Measurements from ENCODE around the gene BMP2K. TPM values are rescaled to one million over a fixed set of nuclear protein-coding genes. Genes with fewer than 3 reads are reported as not detected.

BMP2K gene
- total and polyA plus RNA-seq, 2 of the 8 experiments (the other 6 are each of a cell fraction or from before 2014, with no cell fraction given): 15.6 to 24.1 TPM

DNA sequence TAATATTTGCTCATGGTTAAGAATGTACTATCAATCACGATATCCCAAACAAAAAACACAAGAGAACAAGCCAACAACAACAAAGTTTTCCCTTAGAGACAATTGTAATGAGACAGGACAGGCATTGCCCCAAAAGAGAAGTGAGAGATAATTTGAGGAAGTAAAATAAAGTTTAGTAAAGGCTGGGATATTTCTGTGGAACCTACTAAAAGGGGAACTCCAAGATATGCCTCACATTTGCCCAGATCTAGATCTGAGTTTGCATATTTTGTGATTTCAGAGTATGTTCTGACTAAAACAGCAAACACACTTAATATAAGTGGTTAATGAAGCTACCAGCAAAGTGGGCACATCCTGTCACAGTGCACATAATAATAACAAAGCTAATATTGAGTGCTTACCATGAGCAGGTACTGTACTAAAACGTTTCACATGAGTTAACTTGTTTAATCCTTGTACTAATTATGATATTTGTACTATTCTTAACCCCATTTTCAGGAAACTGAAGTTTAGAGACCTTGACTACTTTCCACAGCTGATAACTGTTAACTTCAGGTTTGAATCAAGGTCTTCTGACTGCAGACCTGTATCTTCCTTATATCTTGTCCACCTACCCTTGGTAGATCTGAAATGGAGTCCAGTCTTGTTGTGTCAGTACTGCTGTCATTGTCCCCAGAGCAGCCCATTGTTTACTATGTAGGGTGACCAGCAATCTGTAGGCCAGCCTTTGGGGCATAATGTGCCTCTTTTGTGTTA, 26.0 kb upstream of the BMP2K start (continued):
- TF ChIP-seq, protein P1, sequence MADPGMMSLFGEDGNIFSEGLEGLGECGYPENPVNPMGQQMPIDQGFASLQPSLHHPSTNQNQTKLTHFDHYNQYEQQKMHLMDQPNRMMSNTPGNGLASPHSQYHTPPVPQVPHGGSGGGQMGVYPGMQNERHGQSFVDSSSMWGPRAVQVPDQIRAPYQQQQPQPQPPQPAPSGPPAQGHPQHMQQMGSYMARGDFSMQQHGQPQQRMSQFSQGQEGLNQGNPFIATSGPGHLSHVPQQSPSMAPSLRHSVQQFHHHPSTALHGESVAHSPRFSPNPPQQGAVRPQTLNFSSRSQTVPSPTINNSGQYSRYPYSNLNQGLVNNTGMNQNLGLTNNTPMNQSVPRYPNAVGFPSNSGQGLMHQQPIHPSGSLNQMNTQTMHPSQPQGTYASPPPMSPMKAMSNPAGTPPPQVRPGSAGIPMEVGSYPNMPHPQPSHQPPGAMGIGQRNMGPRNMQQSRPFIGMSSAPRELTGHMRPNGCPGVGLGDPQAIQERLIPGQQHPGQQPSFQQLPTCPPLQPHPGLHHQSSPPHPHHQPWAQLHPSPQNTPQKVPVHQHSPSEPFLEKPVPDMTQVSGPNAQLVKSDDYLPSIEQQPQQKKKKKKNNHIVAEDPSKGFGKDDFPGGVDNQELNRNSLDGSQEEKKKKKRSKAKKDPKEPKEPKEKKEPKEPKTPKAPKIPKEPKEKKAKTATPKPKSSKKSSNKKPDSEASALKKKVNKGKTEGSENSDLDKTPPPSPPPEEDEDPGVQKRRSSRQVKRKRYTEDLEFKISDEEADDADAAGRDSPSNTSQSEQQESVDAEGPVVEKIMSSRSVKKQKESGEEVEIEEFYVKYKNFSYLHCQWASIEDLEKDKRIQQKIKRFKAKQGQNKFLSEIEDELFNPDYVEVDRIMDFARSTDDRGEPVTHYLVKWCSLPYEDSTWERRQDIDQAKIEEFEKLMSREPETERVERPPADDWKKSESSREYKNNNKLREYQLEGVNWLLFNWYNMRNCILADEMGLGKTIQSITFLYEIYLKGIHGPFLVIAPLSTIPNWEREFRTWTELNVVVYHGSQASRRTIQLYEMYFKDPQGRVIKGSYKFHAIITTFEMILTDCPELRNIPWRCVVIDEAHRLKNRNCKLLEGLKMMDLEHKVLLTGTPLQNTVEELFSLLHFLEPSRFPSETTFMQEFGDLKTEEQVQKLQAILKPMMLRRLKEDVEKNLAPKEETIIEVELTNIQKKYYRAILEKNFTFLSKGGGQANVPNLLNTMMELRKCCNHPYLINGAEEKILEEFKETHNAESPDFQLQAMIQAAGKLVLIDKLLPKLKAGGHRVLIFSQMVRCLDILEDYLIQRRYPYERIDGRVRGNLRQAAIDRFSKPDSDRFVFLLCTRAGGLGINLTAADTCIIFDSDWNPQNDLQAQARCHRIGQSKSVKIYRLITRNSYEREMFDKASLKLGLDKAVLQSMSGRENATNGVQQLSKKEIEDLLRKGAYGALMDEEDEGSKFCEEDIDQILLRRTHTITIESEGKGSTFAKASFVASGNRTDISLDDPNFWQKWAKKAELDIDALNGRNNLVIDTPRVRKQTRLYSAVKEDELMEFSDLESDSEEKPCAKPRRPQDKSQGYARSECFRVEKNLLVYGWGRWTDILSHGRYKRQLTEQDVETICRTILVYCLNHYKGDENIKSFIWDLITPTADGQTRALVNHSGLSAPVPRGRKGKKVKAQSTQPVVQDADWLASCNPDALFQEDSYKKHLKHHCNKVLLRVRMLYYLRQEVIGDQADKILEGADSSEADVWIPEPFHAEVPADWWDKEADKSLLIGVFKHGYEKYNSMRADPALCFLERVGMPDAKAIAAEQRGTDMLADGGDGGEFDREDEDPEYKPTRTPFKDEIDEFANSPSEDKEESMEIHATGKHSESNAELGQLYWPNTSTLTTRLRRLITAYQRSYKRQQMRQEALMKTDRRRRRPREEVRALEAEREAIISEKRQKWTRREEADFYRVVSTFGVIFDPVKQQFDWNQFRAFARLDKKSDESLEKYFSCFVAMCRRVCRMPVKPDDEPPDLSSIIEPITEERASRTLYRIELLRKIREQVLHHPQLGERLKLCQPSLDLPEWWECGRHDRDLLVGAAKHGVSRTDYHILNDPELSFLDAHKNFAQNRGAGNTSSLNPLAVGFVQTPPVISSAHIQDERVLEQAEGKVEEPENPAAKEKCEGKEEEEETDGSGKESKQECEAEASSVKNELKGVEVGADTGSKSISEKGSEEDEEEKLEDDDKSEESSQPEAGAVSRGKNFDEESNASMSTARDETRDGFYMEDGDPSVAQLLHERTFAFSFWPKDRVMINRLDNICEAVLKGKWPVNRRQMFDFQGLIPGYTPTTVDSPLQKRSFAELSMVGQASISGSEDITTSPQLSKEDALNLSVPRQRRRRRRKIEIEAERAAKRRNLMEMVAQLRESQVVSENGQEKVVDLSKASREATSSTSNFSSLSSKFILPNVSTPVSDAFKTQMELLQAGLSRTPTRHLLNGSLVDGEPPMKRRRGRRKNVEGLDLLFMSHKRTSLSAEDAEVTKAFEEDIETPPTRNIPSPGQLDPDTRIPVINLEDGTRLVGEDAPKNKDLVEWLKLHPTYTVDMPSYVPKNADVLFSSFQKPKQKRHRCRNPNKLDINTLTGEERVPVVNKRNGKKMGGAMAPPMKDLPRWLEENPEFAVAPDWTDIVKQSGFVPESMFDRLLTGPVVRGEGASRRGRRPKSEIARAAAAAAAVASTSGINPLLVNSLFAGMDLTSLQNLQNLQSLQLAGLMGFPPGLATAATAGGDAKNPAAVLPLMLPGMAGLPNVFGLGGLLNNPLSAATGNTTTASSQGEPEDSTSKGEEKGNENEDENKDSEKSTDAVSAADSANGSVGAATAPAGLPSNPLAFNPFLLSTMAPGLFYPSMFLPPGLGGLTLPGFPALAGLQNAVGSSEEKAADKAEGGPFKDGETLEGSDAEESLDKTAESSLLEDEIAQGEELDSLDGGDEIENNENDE (IDR thresholded peaks at IDR 0.05; ENCODE audit: insufficient replicate concordance, low read length): no peak
- TF ChIP-seq JUND (IDR thresholded peaks at IDR 0.05; ENCODE audit: low read length): no peak
- TF ChIP-seq JUN (IDR thresholded peaks at IDR 0.05; ENCODE audit: low read depth, low read length): no peak
- no peak for TF ChIP-seq PHF8 (conservative IDR thresholded peaks at IDR 0.05; ENCODE audit: low read depth, low read length)
- no peak for TF ChIP-seq SP2 (IDR thresholded peaks at IDR 0.05; ENCODE audit: low read length)
